GM23248 (cell line): ENCODE results near the gene AGFG2.

Source experiments
- EZH2 ChIP-seq: fragments of 200-600 bp; sonication (generic); IDR thresholded peaks from 2 replicates; pipeline ENCODE4 v1.6.1; 2018; ENCODE audit warnings: antibody characterized with exemption, mild to moderate bottlenecking; ENCODE audit not compliant: insufficient read depth, poor library complexity, severe bottlenecking
- EZH2phosphoT487 ChIP-seq: fragments of 200-600 bp; sonication (generic); IDR thresholded peaks from 2 replicates; pipeline ENCODE4 v1.6.1; 2018; ENCODE audit warnings: antibody characterized with exemption, moderate library complexity, mild to moderate bottlenecking, low read depth; ENCODE audit not compliant: insufficient read depth

GRCh38 chr7:100520138-100520537 lies 18.9 kb upstream of the AGFG2 start:
- TF ChIP-seq EZH2, result no peak
- TF ChIP-seq EZH2phosphoT487, result no peak
